Suppressor macrophage treated with lipopolysaccharide for 1 hour (primary cell): ENCODE results near the gene ACAA1.

Experiments used
- DNase-seq, 3 donors: peaks; one replicate each; pipeline ENCODE4 v3.0.0-alpha.2; 2020 to 2022

The ACAA1 gene

GRCh38 chr3:38154033-38154494 lies 17.1 kb upstream of the ACAA1 start:
- DNase-seq: peak; percentile 79 to 96 (median 94)

GRCh38 chr3:38153221-38153620 lies 16.3 kb upstream of the ACAA1 start:
- DNase-seq: no peak

- DNase-seq: peak; percentile 69 to 83 (median 72)
Measured at GRCh38 chr3:38152609-38153008, 15.7 kb upstream of the ACAA1 start.

- DNase-seq: peak; percentile 44 to 74 (median 68)
Measured at GRCh38 chr3:38151667-38152265, 14.8 kb upstream of the ACAA1 start.

GRCh38 chr3:38150780-38151528 lies 14.0 kb upstream of the ACAA1 start:
- DNase-seq: no peak

GRCh38 chr3:38149708-38150107 lies 12.8 kb upstream of the ACAA1 start:
- DNase-seq: peak; percentile 63 to 75 (median 65)

GRCh38 chr3:38148311-38148882 lies 11.5 kb upstream of the ACAA1 start:
- peak; percentile 54 to 87 (median 81) for DNase-seq

- peak; percentile 71 to 89 (median 87) for DNase-seq
Measured at GRCh38 chr3:38147421-38147820, 10.5 kb upstream of the ACAA1 start.

GRCh38 chr3:38146504-38146903 lies 9.6 kb upstream of the ACAA1 start:
- DNase-seq: no peak

- no peak for DNase-seq
Measured at GRCh38 chr3:38143511-38143910, 6.6 kb upstream of the ACAA1 start.

- no peak for DNase-seq
Measured at GRCh38 chr3:38142959-38143358, 6.0 kb upstream of the ACAA1 start.

GRCh38 chr3:38141952-38142273 lies 5.0 kb upstream of the ACAA1 start:
- no peak for DNase-seq

- no peak for DNase-seq
Measured at GRCh38 chr3:38141173-38141951, 4.4 kb upstream of the ACAA1 start.

- DNase-seq: no peak
Measured at GRCh38 chr3:38140326-38141172, 3.6 kb upstream of the ACAA1 start.

GRCh38 chr3:38139652-38140051 lies 2.7 kb upstream of the ACAA1 start:
- no peak for DNase-seq

GRCh38 chr3:38139191-38139590 lies 2.3 kb upstream of the ACAA1 start:
- peak in 1 of 3 donors; percentile 32 for DNase-seq

- DNase-seq: peak; percentile 90 to 96 (median 94)
Measured at GRCh38 chr3:38138349-38139190, 1.6 kb upstream of the ACAA1 start, which contains the start of gene MYD88. Gene MYD88 (plus strand): TSS chr3:38138661. CDS start chr3:38138701, 40 bp downstream.

GRCh38 chr3:38137615-38138348 lies 855 bp upstream of the ACAA1 start:
- DNase-seq: peak in 2 of 3 donors; percentile 24 to 48

- peak; percentile 28 to 55 (median 33) for DNase-seq
Measured at GRCh38 chr3:38136393-38136776, 542 bp downstream of the ACAA1 start.

- DNase-seq: peak in 2 of 3 donors; percentile 31 to 33
Measured at GRCh38 chr3:38135621-38136277, 1.2 kb downstream of the ACAA1 start.
